GM21737 (cell line): Measurements from ENCODE around the gene DNHD1.
"Not testable (repeated sequence)": the region's sequence is repeated elsewhere in the genome, so short reads cannot be mapped to it uniquely, and the experiment has no call there.

Source experiments
- ATAC-seq: cut with Tn5 transposase; IDR thresholded peaks from one replicate; pipeline ENCODE4 v1.9.1; 2021; ENCODE audit warnings: mild to moderate bottlenecking, moderate library complexity; ENCODE audit not compliant: unreplicated experiment

DNHD1 gene

DNA sequence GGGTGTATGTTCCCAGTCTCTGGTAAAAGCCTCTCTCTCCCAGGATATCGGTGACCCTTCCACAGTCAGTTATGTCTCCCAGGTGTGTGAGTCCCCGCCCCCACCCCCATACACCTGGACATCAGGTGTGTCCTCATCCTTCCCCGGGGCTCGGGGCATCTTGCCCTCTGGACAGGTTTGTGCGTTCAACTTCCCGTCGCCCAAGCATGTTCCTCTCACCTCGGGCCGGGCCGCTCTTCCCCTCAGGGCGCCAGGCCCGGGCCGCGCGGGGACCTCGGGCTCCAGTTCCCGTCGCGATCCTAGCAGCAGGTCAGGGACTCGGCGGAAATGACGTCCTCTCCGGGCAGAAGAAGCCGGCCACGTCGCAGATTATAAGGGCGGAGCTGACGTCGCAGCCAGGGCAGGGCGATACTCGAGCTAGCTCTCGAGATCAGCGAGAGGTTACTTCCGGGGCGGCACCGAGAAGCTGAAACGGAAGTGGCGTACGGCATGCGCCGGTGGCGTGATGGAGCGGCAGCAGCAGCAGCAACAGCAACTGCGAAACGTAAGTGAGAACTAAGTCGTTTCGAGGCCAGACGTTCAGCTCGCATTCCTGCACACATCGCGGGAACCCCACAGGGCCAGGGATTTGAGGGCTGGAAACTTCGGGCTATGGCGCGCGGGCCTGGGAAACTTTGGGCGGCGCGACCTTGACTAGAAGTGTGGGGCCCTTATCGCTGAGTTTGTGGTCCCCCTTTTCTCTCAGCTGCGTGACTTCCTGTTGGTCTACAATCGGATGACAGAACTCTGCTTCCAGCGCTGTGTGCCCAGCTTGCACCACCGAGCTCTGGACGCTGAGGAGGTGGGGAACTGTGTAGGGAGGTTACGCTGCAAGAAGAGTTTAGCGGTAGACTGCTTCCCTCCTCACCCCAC is 15.8 kb upstream of the DNHD1 start, which contains the start of the genes ARFIP2 and TIMM10B:
ARFIP2 (minus strand) TSS at position 320 of the 912 bp plus-strand sequence. CDS start 910 bp downstream, outside the sequence.
TIMM10B (plus strand) TSS at position 490 of the 912 bp plus-strand sequence; CDS start at position 506, 16 bp downstream.
- ATAC-seq: peak; percentile 99

DNA sequence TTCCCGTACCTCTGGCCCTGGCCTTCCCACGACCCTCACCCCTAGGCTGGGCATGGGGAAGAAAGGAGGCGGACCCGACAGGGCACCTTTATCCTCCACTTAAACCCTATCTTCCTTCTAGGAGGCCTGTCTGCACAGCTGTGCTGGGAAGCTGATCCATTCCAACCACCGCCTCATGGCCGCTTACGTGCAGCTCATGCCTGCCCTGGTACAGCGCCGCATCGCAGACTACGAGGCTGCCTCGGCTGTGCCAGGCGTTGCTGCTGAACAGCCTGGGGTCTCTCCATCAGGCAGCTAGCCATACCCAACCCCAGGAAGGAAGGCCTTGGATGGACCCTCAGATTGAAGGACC is 15.2 kb upstream of the DNHD1 start:
- ATAC-seq: no peak

DNA sequence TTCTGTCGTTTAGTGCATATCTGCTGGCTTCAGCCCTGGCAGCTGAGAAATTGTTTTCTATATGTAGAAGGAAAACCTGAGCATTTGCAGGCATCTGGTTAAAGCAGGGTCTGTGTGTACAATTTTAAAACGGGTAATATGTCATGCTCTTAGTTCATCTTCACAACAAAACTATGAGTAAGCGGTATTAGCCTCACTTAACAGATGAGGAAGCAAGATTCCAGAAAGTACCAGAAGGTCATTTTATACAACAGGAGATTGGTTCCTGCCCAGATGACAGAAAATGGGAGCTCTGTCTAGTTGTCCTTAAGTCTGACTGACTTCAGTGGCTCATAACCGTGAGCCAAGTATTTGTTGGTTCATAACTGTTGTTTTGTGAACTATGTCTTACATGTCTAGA is 14.6 kb upstream of the DNHD1 start:
- ATAC-seq: no peak

DNA sequence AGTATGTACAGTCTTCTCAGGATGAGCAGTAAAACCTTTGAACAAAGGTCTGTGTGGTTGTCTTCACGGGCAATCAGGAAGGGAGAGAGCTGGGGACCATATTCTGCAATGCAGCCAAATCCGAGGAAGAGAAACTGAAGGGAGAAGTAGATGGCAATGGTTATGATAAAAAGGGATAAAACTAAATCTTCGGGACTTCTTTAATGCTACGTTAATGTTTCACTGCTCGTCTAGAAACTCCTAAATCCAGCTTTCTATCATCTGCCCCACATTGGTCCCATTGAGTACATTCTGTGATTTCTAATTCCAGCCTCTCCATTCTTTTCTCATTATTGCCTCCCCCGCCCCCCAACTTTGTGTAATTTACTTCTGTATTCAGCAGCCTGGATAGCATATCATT is 14.1 kb upstream of the DNHD1 start:
- no peak for ATAC-seq

DNA sequence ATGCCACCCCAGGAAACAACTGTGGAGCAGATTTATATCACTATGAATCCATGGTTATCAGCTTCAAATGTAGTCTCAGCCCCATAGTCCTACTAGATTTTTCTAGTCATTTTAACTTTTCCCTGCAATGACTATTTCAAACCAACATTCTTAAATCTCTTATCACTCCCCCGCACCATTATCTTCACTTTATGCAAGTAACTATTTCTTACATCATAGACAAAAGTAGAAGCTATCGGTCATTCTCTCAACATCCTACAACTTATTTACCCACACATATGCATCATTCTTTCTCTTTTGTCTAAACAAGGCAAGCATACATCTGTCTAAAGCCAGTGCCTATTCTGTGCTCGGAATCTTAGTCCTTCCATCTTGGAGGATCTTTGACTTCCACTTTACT is 11.4 kb upstream of the DNHD1 start:
- no peak for ATAC-seq

DNA sequence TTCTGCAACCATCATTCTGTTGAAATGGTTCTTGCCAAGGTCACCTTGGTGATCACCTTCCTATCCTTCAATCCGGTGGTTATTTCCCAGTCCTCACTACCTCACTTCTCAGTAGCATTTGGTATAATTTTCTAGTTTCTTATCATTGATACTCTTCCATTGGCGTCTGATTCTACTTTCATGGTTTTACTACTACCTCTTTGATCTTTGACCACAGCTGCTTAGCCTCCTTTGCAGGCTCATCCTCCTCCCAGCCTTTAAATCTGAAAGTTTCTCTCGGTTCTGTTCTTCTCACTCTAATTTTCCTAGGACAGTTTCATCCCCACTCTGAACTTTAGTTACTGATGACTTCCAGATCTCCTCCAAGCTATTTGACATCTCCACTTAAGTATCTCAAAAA is 10.8 kb upstream of the DNHD1 start:
- ATAC-seq: no peak

DNA sequence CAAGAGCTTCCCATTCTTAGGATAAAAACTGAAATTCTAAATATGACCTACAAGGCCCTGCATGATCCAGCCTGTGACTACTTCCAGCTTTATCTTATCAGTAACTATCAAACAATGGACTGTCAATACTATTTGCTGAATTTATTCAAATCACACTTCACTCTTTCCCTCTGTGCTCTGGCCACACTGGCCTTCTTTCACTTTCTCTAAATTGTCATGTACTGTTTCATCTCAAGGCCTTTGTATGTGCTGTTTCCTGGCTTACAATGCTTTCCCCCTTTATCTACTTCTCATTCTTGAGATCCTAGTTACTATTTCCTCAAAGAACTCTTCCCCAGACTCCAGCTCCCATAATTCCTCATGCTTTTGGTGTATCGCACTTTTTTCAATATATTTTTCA is 10.1 kb upstream of the DNHD1 start:
- ATAC-seq: no peak

DNA sequence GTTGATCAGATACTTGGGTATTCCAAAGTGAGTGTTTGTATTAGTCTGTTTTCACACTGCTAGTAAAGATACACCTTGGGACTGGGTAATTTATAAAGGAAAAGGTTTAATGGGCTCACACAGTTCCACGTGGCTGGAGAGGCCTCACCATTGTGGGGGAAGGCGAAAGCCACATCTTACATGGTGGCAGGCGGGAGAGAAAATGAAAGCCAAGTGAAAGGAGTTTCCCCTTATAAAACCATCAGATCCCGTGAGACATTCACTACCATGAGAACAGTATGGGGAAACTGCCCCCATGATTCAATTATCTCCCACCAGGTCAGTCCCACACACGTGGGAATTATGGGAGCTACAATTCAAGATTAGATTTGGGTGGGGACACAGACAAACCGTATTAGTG is 8.7 kb upstream of the DNHD1 start:
- ATAC-seq: no peak

DNA sequence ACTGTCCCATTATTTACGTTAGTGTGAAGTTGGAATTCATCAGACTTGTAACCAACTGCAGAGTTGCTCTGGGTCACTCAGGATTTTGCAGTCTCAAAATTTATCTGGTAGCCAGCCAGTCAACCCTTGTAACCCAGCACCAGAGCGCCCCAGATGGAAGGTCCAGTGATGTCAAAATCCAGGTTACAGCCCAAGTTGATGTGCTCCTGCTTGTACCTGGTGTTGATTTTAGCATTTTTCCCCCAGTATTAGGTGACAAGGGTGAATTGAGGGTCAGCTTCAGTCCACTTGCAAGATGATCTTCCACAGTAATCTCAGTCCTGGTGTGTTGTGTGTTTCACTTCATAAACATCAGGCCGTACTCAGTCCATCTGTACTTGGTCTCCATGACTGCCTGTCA is 8.3 kb upstream of the DNHD1 start:
- no peak for ATAC-seq

DNA sequence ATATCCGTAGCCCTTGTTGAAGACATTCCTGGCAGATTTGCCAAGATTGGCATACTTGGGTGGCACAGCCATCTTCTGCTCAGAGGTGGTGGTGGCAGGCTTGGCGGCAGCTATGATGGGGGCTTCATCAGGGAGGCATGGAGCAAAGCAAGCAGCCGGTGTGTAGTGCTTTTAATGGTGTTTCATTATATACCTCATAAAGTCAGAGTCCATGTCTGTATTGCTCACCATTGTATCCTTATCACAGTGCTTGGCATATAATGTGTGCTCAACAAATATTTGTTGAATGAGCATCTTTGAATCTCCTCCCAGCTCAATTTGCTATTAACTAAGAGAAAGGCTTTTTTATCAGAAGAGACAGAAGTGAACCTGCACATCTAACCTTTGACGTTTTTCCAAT is 7.8 kb upstream of the DNHD1 start:
- no peak for ATAC-seq

DNA sequence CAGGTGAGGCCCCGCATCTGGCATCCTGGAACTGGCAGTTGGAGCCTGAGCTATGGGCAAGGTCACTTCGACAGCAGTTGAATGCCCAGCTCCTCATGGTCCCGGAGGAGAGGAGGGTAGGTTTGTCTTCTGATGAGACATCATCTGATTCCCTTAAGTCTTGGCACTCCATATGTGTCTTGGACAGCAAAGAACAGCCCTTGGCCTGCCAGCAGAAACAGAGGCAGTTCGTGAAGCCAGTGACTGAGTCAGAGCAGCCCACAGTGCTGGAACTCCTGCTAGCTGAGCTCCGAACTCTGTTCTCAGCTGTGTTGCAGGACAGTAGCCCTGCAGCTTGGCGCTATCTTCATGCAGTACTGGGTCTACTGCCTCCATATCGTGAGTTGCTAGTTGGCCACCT is 1.0 kb downstream of the DNHD1 start:
- ATAC-seq: no peak

DNA sequence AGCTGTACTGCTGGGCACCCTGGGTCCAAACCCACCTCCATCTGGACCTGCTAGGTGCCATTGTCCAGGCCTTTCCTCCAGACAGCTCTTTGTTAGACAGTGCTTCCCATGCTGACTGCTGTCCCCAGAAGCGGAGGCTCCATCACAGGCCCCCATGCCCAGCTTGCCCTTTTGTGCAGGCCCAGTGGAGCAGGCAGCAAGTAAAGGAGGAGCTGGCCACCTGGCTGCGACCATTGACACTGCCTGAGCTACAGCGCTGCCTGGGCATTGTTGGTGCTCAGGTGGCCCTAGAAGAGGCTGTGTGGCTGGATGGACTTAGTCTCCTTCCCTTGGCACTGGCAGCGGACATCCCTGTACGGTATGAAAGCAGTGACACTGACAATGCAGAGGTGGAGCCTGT is 1.5 kb downstream of the DNHD1 start:
- ATAC-seq: no peak

DNA sequence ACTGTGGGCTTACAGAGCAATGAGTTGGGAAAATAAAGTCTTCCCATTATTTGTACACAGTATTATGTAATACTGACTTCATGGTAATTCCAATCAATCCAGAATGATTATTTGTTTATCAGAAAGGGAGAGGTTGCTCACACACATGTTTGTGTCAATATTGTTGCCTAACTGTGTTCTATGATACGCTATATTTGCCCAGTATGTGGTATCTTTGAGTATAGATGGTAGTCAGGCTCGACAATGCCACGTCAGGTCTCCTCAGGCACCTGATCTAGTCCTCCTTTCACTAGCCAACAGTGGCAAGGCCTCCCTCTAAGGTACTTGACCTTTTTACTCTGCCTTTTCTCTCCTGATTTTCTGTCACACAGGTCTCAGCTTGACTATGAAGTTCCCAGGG is 5.3 kb downstream of the DNHD1 start:
- ATAC-seq: no peak

DNA sequence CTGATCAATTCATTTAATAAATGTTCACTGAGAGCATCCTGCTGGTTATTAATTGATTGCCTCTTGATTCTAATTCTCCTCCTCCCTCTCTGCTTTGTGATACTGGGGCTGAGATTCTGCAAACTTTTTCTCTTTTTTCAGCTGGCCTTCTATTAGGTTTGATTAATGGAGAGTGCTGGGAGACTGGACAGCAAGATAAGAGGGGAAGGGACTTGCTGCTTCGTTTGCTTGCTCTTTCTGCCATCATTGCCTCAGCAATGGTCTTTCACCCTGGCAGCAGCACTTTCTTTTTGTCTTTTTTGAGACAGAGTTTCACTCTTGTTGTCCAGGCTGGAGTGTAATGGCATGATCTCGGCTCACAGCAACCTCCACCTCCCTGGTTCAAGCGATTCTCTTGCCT is 7.1 kb downstream of the DNHD1 start:
- no peak for ATAC-seq

DNA sequence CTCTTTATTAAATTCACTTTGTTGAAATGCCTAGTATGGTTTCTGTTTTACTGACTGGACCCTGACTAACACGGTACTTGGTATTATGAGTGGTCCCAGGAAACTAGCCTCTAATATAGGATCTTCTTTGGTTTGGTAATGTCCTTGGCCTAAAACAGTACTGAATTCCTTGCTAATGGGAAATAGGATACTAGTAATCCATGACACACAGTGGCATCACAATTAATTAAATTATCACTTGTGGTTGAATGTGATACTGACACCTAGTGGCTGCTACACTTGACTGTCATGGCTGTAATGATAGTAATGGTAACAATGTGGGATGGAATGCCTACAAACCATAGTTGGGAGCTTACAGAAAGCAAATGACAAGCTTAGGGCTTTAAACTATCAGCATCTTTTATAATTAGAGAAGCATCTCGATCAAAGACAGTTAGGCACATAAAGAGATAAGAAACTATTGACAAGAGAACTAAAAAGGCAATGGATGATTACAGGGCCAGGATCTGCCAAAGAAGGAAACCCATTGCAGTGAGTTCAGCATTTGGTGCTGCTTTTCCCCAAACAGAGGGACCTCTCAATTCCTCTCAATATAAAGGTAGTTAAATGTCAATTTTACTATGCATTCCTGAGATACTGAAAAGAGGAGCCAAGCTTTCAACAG is 8.6 kb downstream of the DNHD1 start:
- no peak for ATAC-seq

DNA sequence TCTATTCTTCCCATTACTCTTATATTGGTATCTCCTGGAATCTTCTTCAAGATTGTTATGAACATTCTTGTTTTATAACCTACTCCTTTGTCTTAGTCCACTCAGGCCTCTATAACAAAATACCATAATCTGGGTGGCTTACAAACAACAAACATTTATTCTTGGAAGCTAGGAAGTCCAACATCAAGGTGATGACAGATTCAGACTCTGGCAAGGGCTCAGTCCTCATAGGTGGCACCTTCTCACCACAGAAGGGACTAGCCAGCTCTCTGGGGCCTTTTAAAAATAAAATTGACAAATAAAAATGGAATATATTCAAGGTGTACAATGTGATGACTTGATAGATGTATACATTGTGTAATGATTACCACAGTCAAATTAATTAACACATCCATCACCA is 19.8 kb downstream of the DNHD1 start:
- ATAC-seq: no peak

DNA sequence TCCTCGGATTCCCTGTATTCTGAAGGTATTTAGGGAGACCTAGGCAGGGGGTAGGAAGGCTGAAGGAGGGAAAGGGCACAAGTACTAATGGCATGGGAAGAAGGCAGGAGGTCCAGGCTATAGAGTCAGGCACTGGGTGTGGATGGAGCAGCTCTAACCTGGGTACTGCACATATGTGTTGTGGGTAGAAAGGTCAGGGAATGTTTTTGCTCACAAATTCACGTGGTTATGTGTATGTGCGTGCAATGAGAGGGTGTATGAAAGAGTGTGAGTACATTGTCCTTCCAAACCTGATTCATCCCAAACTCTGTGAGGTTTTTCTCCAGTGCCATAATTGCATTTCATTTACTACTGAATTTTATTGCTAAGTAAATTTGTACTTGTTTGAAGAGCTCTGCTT is 23.2 kb downstream of the DNHD1 start:
- ATAC-seq: no peak

DNA sequence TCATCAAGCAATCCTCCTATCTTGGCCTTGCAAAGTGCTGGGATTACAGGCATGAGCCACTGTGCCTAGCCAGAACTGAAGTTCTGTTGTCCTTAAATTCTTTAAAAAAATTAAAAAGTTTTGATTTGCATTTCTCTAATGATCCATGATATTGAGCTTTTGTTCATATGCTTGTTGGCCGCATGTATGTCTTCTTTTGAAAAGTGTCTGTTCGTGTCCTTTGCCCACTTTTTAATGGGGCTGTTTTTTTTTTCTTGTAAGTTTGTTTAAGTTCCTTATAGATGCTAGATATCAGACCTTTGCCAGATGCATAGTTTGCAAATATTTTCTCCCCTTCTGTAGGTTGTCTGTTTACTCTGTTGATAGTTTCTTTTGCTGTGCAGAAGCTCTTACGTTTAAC is 24.9 kb downstream of the DNHD1 start:
- not testable (repeated sequence) for ATAC-seq

DNA sequence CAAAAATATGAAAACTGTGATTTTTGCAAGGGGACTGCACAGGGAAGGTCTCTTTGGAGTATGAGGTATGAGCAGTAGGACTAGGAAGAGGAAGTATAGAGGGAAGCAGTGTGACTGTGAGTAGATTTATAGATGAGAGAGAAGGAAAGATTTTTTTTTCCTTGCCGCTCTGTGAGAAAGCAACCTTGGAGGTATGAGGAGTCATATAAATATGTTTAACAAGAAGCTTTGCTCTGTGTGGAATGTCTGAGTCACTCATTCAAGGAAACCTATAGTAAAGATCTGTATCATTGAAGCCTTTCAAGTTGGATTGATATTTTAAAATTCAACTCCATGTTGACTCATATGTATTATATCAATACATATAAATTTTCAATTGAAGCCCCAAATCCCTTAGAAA is 26.2 kb downstream of the DNHD1 start:
- no peak for ATAC-seq

DNA sequence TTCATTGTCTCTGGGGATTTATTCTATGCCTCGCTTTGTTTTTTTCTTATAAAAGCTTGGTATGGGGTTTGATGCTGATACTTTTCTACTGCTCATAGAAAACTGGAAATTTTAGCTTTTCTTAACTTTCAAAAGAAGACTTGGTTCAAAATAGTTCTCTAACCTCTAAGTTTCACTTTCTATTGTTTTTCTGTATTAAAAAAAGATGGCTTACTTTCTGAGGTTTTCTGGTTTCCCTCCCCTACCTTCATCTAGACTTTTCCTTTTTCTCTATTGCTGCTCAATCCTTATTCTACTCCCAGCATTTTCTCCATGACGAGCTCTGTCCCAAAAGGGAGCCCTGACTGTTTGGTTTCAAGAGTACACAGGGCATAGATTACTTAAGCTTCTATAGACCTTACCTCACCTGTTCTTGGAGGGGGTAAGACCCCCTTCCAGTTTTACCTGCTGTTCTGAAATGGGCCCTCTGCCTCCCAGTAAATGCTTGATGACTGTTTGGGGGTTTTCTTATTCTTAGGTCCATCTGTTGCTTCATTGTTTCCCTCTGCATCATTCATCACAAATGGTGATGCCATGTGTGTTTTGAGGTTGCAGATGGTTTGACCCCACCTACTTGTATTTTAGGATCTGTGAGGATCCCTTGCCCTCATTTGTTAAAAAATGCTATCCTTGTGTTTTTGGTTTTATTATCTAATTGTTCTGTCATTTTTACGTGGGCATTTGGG is 29.5 kb downstream of the DNHD1 start:
- ATAC-seq: no peak

DNA sequence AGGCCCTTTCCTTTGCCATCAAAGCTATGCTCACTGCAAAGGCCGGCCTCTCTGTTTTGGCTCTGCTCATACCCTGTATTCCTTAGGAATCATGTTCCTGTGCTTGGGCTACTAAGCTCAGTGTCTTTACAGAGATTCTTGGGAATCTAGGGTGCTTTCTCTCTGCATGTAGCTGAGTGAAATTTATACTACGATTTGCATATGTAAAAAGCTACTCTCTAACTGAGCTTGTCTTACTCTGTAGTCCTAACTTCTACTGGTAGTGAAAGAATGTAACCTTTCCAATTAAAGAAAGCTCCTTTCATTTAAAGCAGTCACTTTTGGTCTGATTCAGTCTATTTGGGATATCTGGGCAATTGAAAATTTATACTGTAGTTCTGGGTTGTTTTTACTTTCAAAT is 32.2 kb downstream of the DNHD1 start:
- no peak for ATAC-seq

DNA sequence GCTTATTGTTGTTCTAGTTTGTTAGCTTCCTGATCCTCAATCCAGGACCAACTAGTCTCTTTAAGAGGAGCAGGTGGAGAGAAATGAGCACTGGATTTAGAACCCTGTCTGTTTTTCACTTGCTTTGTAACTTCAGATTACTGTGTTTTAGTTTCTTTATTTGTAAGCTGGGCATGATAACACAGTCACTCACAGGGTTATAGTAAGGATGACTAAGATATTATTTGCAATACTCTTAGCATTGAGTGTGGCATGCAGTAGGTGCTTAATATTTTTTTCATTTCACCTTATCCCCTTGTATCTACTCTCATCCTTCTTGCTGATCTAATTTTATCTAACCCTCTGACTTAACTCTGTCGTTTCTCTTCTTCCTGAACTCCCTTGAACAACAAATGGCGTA is 33.8 kb downstream of the DNHD1 start:
- ATAC-seq: no peak
